ENCODE measurements around the gene EIF5.

The EIF5 gene

GRCh38 chr14:103310576-103311095, 23.4 kb upstream of the EIF5 start:
- DNase-seq = no peak

GRCh38 chr14:103311171-103311997, 22.7 kb upstream of the EIF5 start:
- no peak for DNase-seq

DNA sequence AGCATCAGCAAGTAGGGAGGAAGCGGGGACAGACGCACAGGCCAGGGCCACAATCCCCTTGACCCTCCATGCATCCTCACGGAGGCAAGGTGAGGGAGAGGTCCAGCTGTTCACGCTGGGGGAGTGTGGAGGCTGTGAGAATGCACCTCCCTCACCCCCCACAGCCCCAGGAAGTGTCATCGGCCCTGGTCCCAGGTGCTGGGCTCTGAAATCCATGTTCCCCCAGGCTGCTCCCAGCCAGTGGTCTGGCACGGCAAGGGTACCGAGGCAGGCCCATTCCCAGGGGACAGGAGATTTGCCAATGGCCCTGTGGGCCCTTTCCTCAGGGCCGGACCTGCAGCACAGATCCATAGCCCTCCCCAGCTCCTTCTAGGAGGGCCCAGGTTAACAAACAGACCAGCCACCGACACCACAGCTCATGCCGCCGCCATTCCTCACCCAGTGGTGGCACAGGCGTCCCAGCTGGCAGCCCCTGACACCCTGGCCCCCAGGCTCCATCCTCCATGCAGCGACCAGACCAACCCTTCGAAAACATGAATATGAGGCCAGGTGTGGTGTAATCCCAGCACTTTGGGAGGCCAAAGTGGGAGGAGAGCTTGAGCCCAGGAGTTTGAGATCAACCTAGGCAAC, 21.9 kb upstream of the EIF5 start:
- DNase-seq = no peak

- DNase-seq = no peak
Measured at GRCh38 chr14:103313704-103314103, 20.3 kb upstream of the EIF5 start.

- DNase-seq = no peak
Measured at GRCh38 chr14:103314496-103315277, 19.4 kb upstream of the EIF5 start.

GRCh38 chr14:103315351-103315911, 18.6 kb upstream of the EIF5 start:
- DNase-seq = no peak

DNA sequence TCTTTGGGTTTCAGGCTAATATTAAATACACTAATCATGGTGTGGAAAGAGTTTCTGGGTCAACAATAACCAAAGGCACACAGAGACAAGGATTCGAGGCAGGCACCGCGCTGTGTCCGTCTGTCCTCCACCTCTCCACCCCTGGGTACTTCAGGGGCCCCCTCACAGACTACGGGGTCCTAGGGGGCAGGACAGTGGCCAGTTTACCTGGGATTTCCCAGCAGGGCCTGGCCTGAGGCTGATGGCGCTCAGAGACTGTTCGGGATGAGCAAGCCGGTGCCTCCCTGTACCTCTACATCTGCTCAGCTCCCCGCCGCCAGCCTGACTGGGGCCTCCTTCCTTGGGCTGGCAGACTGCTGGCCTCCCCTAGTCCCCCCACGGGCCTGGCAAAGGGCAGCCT, 18.1 kb upstream of the EIF5 start:
- no peak for DNase-seq

GRCh38 chr14:103316721-103317121, 17.3 kb upstream of the EIF5 start:
- no peak for DNase-seq

DNA sequence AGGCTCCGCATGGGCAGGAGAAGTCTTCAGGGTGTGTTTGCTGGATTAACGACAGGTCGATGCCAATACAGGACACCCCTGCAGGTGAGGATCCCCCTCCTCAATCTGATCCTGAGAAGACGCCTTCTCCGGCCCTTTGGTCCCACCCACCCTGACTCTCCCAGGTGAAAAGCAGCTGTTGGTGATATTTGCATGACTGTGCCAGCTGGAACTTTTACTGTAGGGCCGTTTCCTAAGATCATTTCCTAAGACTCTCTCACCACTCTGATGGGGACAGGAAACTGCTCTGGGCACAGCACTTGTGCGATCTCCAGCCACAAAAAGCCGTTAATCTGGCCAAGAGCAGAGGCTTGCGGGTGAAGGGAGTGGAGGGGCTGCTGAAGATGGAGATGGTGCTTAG, 16.8 kb upstream of the EIF5 start:
- no peak for DNase-seq

GRCh38 chr14:103317976-103318580, 16.0 kb upstream of the EIF5 start:
- DNase-seq = no peak

DNA sequence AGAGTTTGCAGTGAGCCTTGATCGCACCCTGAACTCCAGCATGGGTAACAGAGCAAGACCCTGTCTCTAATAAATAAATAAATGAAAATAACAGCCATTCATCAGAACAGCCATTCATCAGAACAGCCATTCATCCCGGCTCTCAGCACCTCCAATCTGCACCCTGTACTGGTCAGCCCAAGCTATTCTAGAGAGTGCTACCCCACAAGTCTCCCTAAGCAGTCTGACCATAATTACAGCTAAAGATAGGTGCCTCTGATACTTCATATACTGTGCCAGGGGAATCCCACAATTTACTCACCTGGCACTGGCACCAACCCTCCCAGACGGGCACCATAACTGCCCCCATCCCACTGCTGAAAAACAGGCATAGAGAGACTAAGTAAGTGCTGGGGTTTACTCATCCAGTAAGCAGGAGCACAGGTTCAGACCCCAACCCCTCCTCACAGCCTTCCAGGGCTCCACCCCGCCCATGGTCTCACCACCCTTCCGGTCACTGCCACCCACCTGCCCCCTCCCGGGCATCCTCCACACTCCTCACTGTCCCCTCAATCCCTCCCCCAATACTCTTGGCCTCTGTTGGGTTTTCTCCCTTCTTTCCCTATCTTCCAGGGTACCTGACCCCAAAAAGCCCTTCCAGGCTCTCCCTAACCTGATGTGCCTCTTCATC, 15.2 kb upstream of the EIF5 start:
- no peak for DNase-seq

GRCh38 chr14:103319422-103319821, 14.6 kb upstream of the EIF5 start:
- DNase-seq = no peak

DNA sequence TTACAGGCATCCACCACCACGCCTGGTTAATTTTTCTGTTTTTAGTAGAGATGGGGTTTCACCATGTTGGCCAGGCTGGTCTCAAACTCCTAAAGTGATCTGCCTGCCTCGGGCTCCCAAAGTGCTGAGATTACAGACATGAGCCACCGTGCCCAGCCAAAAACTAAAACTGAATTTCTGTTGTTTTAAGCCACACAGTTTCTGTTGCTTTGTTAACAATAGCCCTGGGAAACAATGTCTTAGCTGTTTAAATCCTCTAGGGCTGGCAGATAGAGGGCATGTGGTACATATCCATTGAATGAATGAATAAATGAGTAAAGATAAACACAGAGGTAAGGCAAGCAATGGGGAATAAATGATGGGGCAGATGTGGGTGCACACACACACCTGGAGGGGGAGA, 8.0 kb upstream of the EIF5 start:
- DNase-seq = no peak

DNA sequence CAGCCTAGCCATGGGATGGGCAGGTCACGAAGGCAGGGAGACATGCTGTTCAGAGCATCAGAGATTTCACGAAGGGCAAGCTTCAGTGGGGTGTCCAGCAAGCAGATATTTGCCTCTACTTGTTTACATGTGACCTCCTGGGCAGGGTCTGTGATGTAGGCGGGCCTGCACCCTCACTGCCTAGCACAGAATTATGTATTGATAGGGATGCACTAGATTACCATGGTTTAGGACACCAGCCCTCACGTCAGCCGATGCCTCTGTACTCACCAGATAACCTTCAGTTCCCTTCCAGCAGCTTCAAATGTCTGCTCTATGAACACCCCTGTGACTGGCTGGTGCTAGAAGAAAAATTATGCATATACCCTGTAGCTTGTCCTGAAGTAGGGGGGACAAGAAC, 5.1 kb upstream of the EIF5 start:
- no peak for DNase-seq

GRCh38 chr14:103329401-103330347, 4.4 kb upstream of the EIF5 start:
- DNase-seq = no peak

DNA sequence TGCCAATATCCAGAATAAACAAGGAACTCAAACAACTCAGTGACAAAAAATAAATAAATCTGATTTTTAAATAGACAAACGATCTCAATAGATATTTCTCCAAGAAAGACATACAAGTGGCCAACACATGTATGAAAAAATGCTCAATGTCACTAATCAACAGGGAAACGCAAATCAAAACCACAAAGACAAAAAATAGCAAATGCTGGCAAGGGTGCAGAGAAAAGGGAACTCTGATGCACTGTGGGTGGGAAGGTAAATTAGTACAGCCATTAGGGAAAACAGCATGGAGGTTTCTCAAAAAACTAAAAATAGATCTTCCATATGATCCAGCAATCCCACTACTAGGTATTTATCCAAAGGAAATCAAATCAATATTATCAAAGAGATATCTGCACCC, 3.5 kb upstream of the EIF5 start:
- no peak for DNase-seq

GRCh38 chr14:103332143-103332919, 1.7 kb upstream of the EIF5 start:
- DNase-seq = no peak

- DNase-seq = peak; percentile 14
Measured at GRCh38 chr14:103334644-103335622, 896 bp downstream of the EIF5 start.

- no peak for DNase-seq
Measured at GRCh38 chr14:103336191-103336590, 2.2 kb downstream of the EIF5 start.
